Spleen (tissue), 7 donors: ENCODE results near the gene SHANK3.

Source experiments
- POLR2A ChIP-seq, 3 donors: fragments of 450-650 bp; IDR thresholded peaks; one replicate each; pipeline ENCODE4 v1.5.1; 2017; ENCODE audit warnings: antibody characterized with exemption in 3 of 3, mild to moderate bottlenecking in 1 of 3
- POLR2AphosphoS5 ChIP-seq, 3 donors: sonication (generic); formaldehyde crosslinking; IDR thresholded peaks; one replicate each; pipeline ENCODE4 v1.5.1; 2017; ENCODE audit warnings: antibody characterized with exemption in 3 of 3
- TF ChIP-seq, protein P1 (sequence below), 11 experiments: fragments of 200-600 bp in 7 of 11; fragments of 450-650 bp in 4 of 11; sonication (generic) in 4 of 11; IDR thresholded peaks in 8 of 11; conservative IDR thresholded peaks in 3 of 11; 1 replicate in 7 of 11; 2 replicates in 4 of 11; pipeline versions ENCODE4 v1.4.0 to v1.8.0; 2016 to 2021; ENCODE audit warnings: antibody characterized with exemption in 11 of 11, inconsistent platforms in 4 of 11, mild to moderate bottlenecking in 1 of 11
- donor health status: DM: no; HTN: no; CAD: no; lungs with moderate emphysema.
- donor health status: DM: no; HTN: no; CAD: no.
- donor health status: DM: no; HTN: no; CAD: no.

DNA sequence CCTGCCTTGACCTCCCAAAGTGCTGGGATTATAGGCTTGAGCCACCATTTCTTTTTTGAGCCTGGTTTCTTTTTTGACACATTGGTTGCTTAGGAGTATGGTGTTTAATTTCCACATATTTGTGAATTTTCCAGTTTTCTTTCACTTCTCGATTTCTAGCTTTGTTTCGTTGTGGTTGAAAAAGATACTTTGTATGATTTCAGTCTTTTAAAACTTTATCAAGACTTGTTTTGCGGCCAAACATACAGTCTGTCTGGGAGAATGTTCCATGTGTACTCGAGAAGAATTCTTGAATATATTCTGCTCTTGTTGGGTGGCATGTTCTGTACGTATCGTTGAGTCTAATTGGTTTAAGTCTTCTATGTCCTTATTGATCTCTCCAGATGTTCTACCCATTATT is 20.8 kb downstream of the SHANK3 start:
- TF ChIP-seq POLR2AphosphoS5 (IDR thresholded peaks at IDR 0.05) (no peak), POLR2A (IDR thresholded peaks at IDR 0.05) (no peak)
- TF ChIP-seq, protein P1, sequence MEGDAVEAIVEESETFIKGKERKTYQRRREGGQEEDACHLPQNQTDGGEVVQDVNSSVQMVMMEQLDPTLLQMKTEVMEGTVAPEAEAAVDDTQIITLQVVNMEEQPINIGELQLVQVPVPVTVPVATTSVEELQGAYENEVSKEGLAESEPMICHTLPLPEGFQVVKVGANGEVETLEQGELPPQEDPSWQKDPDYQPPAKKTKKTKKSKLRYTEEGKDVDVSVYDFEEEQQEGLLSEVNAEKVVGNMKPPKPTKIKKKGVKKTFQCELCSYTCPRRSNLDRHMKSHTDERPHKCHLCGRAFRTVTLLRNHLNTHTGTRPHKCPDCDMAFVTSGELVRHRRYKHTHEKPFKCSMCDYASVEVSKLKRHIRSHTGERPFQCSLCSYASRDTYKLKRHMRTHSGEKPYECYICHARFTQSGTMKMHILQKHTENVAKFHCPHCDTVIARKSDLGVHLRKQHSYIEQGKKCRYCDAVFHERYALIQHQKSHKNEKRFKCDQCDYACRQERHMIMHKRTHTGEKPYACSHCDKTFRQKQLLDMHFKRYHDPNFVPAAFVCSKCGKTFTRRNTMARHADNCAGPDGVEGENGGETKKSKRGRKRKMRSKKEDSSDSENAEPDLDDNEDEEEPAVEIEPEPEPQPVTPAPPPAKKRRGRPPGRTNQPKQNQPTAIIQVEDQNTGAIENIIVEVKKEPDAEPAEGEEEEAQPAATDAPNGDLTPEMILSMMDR (IDR thresholded peaks at IDR 0.05 in 8 of 11, conservative IDR thresholded peaks at IDR 0.05 in 3 of 11), result no peak
